NCI-H2029 treated with DMSO at 0.1 percent for 48 hours (cell line): ENCODE results near the gene ADAMTS19.
"Not testable (repeated sequence)": the region's sequence is repeated elsewhere in the genome, so short reads cannot be mapped to it uniquely, and the experiment has no call there.

Experiments used
- DNase-seq: peaks from one replicate; lab custom pipeline; 2025; lab: John Stamatoyannopoulos, UW

The ADAMTS19 gene

GRCh38 chr5:129601576-129601975 lies 141.5 kb downstream of the ADAMTS19 start:
- DNase-seq: no peak

- DNase-seq: no peak
Observed at GRCh38 chr5:129608350-129608749, 148.3 kb downstream of the ADAMTS19 start.

DNA sequence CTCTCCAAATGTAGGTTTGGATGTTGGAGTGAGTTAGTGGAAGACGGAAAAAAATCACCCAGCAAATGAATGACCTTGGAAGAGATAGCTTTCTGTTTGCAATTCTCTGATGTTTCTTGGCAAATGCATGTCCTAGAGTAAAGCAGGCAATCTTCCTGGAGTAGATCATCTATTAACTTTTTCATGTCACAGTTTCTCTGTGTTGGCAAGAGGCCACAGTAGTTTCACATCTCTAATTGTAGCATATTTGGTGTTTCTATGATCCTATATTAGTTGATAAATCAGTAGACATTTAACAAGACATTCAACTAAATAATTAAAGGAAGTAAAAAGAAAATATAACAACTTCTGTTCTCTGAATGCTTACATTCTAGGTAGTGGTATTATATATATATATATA lies 149.6 kb downstream of the ADAMTS19 start:
- DNase-seq: no peak

- DNase-seq: no peak
Observed at GRCh38 chr5:129616517-129616916, 156.4 kb downstream of the ADAMTS19 start.

GRCh38 chr5:129617206-129617605 lies 157.1 kb downstream of the ADAMTS19 start:
- no peak for DNase-seq

DNA sequence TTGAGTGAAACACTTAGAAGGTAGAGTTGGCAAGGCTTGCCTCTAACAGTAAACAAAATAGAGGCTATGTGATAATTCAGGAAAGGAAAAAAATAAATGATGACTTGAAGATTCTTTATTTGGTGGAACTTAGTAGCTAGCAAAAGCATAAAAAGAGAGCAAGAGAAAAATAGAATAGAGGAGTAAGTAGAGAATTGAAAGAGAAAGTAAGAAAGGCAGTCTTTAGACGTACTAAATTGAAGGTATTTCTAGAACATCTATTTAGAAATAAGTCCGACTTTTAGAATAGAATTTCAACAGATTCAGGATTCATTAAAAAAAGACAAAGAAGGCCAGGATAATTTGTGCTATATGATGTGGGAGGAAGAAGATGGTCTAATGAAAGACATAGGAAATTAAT lies 159.7 kb downstream of the ADAMTS19 start:
- no peak for DNase-seq

DNA sequence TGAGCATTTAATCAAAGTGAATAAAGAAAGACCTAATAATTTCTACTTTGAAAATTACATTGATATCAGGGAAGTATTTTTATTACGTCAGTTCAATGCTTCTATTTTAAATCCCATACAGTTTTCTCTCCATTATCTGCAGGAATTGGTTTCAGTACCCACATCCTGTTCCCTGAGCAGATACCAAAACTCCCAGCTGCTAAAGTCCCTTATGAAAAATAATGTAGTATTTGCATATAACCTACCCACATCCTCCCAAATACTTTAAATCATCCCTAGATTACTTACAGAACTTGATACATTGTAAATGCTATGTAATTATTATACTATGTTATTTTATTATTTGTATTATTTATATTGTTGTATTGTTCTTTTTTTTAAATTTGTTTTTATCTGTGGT lies 162.4 kb downstream of the ADAMTS19 start:
- DNase-seq: no peak

DNA sequence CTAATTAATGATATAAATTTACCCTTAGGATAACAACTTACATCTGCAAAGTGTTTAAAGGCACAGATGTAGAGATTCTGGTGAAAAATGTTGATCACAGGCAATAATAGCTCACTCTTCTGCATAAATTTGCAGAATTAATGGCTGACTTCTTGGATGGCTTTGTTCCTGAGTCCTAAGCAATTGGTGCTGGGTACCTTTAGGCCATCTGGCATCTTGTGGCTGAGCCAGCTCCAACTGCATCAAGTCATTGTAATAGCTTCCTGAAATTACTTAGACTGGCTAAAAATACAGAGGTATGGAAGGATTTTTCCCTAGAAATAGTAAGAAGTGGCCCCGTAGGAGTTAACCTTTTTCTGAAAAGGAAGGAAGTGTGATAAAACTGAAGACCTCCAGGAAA lies 169.5 kb downstream of the ADAMTS19 start:
- DNase-seq: no peak

DNA sequence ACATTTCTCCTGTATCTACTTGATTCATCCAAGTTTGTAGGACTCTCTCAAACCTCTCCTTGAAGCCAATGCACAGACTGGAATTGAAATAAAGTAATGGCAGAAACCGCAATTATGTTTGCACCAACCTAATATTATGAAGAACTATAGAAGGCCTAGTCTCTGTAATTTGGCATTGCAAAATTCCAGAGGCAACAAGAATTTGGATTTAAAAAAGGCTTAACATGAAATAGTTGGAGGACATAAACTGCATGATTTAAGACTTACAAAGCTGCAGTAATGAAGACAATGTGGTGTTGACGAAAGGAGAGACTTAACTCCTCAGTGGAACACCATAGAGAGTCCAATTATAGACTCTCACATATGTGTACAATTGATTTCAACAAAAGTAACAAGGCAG lies 170.0 kb downstream of the ADAMTS19 start:
- DNase-seq: no peak

- no peak for DNase-seq
Observed at GRCh38 chr5:129631961-129632360, 171.9 kb downstream of the ADAMTS19 start.

GRCh38 chr5:129637501-129637900 lies 177.4 kb downstream of the ADAMTS19 start:
- not testable (repeated sequence) for DNase-seq

GRCh38 chr5:129639331-129639730 lies 179.2 kb downstream of the ADAMTS19 start:
- no peak for DNase-seq

GRCh38 chr5:129652349-129653056 lies 192.4 kb downstream of the ADAMTS19 start:
- DNase-seq: no peak

GRCh38 chr5:129653057-129653375 lies 192.9 kb downstream of the ADAMTS19 start:
- DNase-seq: no peak

GRCh38 chr5:129653442-129653841 lies 193.3 kb downstream of the ADAMTS19 start:
- DNase-seq: no peak

GRCh38 chr5:129656952-129657351 lies 196.9 kb downstream of the ADAMTS19 start:
- no peak for DNase-seq

- DNase-seq: no peak
Observed at GRCh38 chr5:129658801-129659200, 198.7 kb downstream of the ADAMTS19 start.

GRCh38 chr5:129661366-129662035 lies 201.4 kb downstream of the ADAMTS19 start:
- DNase-seq: no peak

- DNase-seq: no peak
Observed at GRCh38 chr5:129664336-129664937, 204.3 kb downstream of the ADAMTS19 start.

- DNase-seq: no peak
Observed at GRCh38 chr5:129670957-129671500, 210.9 kb downstream of the ADAMTS19 start.

DNA sequence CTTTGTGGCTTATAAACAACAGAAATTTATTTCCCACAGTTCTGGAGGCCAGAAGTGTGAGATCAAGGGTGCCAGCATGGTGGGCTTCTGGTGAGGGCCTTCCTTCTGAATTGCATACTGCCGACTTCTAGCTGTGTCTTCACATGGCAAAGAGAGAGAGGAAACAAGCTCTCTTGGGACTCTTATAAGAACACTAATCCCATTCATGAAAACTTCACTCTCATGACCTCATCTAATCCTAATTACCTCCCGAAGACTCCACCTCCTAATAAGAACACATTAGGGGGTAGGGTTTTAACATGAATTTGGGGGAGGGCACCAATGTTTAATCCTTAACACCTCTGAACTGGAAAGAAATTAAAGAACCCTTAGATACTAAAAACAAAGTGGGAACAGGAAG lies 211.9 kb downstream of the ADAMTS19 start:
- DNase-seq: no peak

GRCh38 chr5:129679671-129680070 lies 219.6 kb downstream of the ADAMTS19 start:
- DNase-seq: no peak

- no peak for DNase-seq
Observed at GRCh38 chr5:129687941-129688340, 227.8 kb downstream of the ADAMTS19 start.
